HG02588 (cell line): Measurements from ENCODE around the gene EZH1.

Experiments
- ATAC-seq: cut with Tn5 transposase; IDR thresholded peaks from one replicate; pipeline ENCODE4 v1.9.1; 2021; ENCODE audit warnings: mild to moderate bottlenecking, moderate library complexity; ENCODE audit not compliant: unreplicated experiment

EZH1 gene

GRCh38 chr17:42744806-42745617 is at the start of gene EZH1:
Gene EZH1, minus strand, starts transcription at chr17:42745040. Its CDS starts 16,099 bp downstream, at chr17:42728941.
- peak; percentile 77 for ATAC-seq

- ATAC-seq = no peak
Measured at GRCh38 chr17:42792545-42792944, 47.7 kb upstream of the EZH1 start.

GRCh38 chr17:42791948-42792347 is 47.1 kb upstream of the EZH1 start:
- ATAC-seq = no peak

- no peak for ATAC-seq
Measured at GRCh38 chr17:42787266-42787665, 42.4 kb upstream of the EZH1 start.

GRCh38 chr17:42784811-42785592 is 40.2 kb upstream of the EZH1 start:
- ATAC-seq = no peak

GRCh38 chr17:42784409-42784808 is 39.6 kb upstream of the EZH1 start:
- no peak for ATAC-seq

GRCh38 chr17:42783791-42784138 is 38.9 kb upstream of the EZH1 start:
- ATAC-seq = no peak

- ATAC-seq = no peak
Measured at GRCh38 chr17:42783062-42783790, 38.4 kb upstream of the EZH1 start.

- no peak for ATAC-seq
Measured at GRCh38 chr17:42782166-42783061, 37.6 kb upstream of the EZH1 start.

- ATAC-seq = no peak
Measured at GRCh38 chr17:42781639-42782165, 36.9 kb upstream of the EZH1 start.

GRCh38 chr17:42780851-42781638 is 36.2 kb upstream of the EZH1 start:
- ATAC-seq = no peak

- no peak for ATAC-seq
Measured at GRCh38 chr17:42779936-42780850, 35.4 kb upstream of the EZH1 start, which contains the start of gene WNK4. Gene WNK4, plus strand, starts transcription at chr17:42780610. Its CDS starts 89 bp downstream, at chr17:42780699.

- ATAC-seq = no peak
Measured at GRCh38 chr17:42779304-42779935, 34.6 kb upstream of the EZH1 start.

GRCh38 chr17:42778570-42778969 is 33.7 kb upstream of the EZH1 start:
- ATAC-seq = no peak

- no peak for ATAC-seq
Measured at GRCh38 chr17:42775534-42776098, 30.8 kb upstream of the EZH1 start.

- ATAC-seq = no peak
Measured at GRCh38 chr17:42774066-42774745, 29.4 kb upstream of the EZH1 start.
